GM23338 (cell line): ENCODE data around the gene RGS19. TPM values are rescaled to one million over a fixed set of nuclear protein-coding genes. Genes with fewer than 3 reads are reported as not detected.

Experiments used
- ATAC-seq: fragments of 200-7000 bp; cut with Tn5 transposase; 3 replicates; pipeline ENCODE4 v1.9.1; 2020
- DNase-seq: peaks from one replicate; pipeline ENCODE4 v3.0.0-alpha.2; 2015; ENCODE audit warnings: low spot score
- H2AFZ ChIP-seq: fragments of 200-600 bp; sonication (generic); 2 replicates; pipeline ENCODE4 v1.8.0; 2016; ENCODE audit warnings: antibody characterized with exemption, mild to moderate bottlenecking, moderate library complexity
- H3F3A ChIP-seq: fragments of 200-600 bp; sonication (generic); replicated peaks from 2 replicates; pipeline ENCODE4 v1.8.0; 2017; ENCODE audit warnings: antibody characterized with exemption, mixed run types, low read depth
- H3K27ac ChIP-seq: fragments of 200-600 bp; sonication (generic); 2 replicates; pipeline ENCODE4 v1.6.1; 2016; ENCODE audit warnings: low read depth
- H3K27me3 ChIP-seq: fragments of 200-600 bp; sonication (generic); 2 replicates; pipeline ENCODE4 v1.8.0; 2016; ENCODE audit warnings: mild to moderate bottlenecking, mixed run types, moderate library complexity; ENCODE audit not compliant: insufficient read depth
- H3K36me3 ChIP-seq: fragments of 200-600 bp; sonication (generic); 2 replicates; pipeline ENCODE4 v1.8.0; 2016; ENCODE audit warnings: mild to moderate bottlenecking; ENCODE audit not compliant: insufficient read depth
- H3K4me1 ChIP-seq: fragments of 200-600 bp; sonication (generic); 2 replicates; pipeline ENCODE4 v1.8.0; 2016; ENCODE audit warnings: mild to moderate bottlenecking, moderate library complexity; ENCODE audit not compliant: insufficient read depth
- H3K4me2 ChIP-seq: fragments of 200-600 bp; sonication (generic); 2 replicates; pipeline ENCODE4 v1.7.1; 2017; ENCODE audit warnings: mixed run types
- H3K4me3 ChIP-seq: fragments of 200-600 bp; sonication (generic); 2 replicates; pipeline ENCODE4 v1.6.1; 2016; ENCODE audit warnings: mixed run types
- H3K79me2 ChIP-seq: fragments of 200-600 bp; sonication (generic); replicated peaks from 2 replicates; pipeline ENCODE4 v1.8.0; 2017; ENCODE audit warnings: mild to moderate bottlenecking; ENCODE audit not compliant: insufficient read depth
- H3K9me2 ChIP-seq: fragments of 200-600 bp; sonication (generic); 2 replicates; pipeline ENCODE4 v1.8.0; 2017; ENCODE audit not compliant: insufficient read depth
- H4K20me1 ChIP-seq: fragments of 200-600 bp; sonication (generic); replicated peaks from 2 replicates; pipeline ENCODE4 v1.8.0; 2017; ENCODE audit warnings: mild to moderate bottlenecking; ENCODE audit not compliant: insufficient read depth
- H3K27ac Mint-ChIP-seq: 2 replicates; pipeline ENCODE4 v1.8.0; 2020; ENCODE audit warnings: inconsistent platforms, mild to moderate bottlenecking, moderate library complexity, mixed read lengths
- H3K27me3 Mint-ChIP-seq: 3 replicates; pipeline ENCODE4 v1.8.0; 2022; ENCODE audit warnings: low read depth, mild to moderate bottlenecking, moderate library complexity, mixed read lengths, inconsistent platforms; ENCODE audit not compliant: insufficient read depth, poor library complexity
- H3K36me3 Mint-ChIP-seq: 3 replicates; pipeline ENCODE4 v1.8.0; 2021; ENCODE audit warnings: low read depth, mild to moderate bottlenecking, inconsistent platforms, moderate library complexity, mixed read lengths
- H3K4me1 Mint-ChIP-seq: 3 replicates; pipeline ENCODE4 v1.8.0; 2020; ENCODE audit warnings: mild to moderate bottlenecking, inconsistent platforms, mixed read lengths
- H3K4me3 Mint-ChIP-seq: 3 replicates; pipeline ENCODE4 v1.8.0; 2021; ENCODE audit warnings: moderate library complexity, mild to moderate bottlenecking, inconsistent platforms, mixed read lengths
- H3K9me3 Mint-ChIP-seq: 3 replicates; pipeline ENCODE4 v1.8.0; 2020; ENCODE audit warnings: moderate library complexity, mild to moderate bottlenecking, inconsistent platforms, mixed read lengths
- CREB1 ChIP-seq: fragments of 250-450 bp; sonication (Bioruptor Pico); IDR thresholded peaks from 2 replicates; pipeline ENCODE4 v1.5.0; 2020; ENCODE audit warnings: low read depth, mild to moderate bottlenecking, moderate library complexity
- CTCF ChIP-seq, 2 experiments: fragments of 200-600 bp in 1 of 2; sonication (generic) in 1 of 2; conservative IDR thresholded peaks; 2 replicates each; pipeline versions ENCODE4 v1.5.1 to v1.6.1; 2016 to 2017; ENCODE audit warnings: antibody characterized with exemption in 2 of 2, low read depth in 2 of 2, mild to moderate bottlenecking in 2 of 2, moderate library complexity in 1 of 2
- EZH2 ChIP-seq: fragments of 200-600 bp; sonication (generic); IDR thresholded peaks from one replicate; pipeline ENCODE4 v1.8.0; 2017; ENCODE audit warnings: antibody characterized with exemption, mild to moderate bottlenecking, low read depth; ENCODE audit not compliant: unreplicated experiment
- EZH2phosphoT487 ChIP-seq: fragments of 200-600 bp; sonication (generic); IDR thresholded peaks from one replicate; pipeline ENCODE4 v1.8.1; 2018; ENCODE audit warnings: antibody characterized with exemption; ENCODE audit not compliant: unreplicated experiment
- JUNB ChIP-seq: IDR thresholded peaks from one replicate; pipeline ENCODE4 v1.6.1; 2016; ENCODE audit warnings: antibody characterized with exemption; ENCODE audit not compliant: unreplicated experiment
- NANOG ChIP-seq: IDR thresholded peaks from 2 replicates; pipeline ENCODE4 v1.6.1; 2016; ENCODE audit warnings: antibody characterized with exemption, borderline replicate concordance
- POLR2AphosphoS5 ChIP-seq: IDR thresholded peaks from 2 replicates; pipeline ENCODE4 v1.6.1; 2016; ENCODE audit warnings: antibody characterized with exemption, low read depth
- REST ChIP-seq: IDR thresholded peaks from one replicate; pipeline ENCODE4 v1.6.1; 2018; ENCODE audit warnings: antibody characterized with exemption; ENCODE audit not compliant: unreplicated experiment
- STAT1 ChIP-seq: IDR thresholded peaks from one replicate; pipeline ENCODE4 v1.6.1; 2016; ENCODE audit warnings: antibody characterized with exemption; ENCODE audit not compliant: unreplicated experiment
- ZNF114 ChIP-seq: fragments of 250-450 bp; sonication (Bioruptor Pico); IDR thresholded peaks from 2 replicates; pipeline ENCODE4 v1.5.0; 2020; ENCODE audit warnings: mild to moderate bottlenecking, moderate library complexity
- ZNF331 ChIP-seq: fragments of 250-450 bp; sonication (Bioruptor Pico); IDR thresholded peaks from 2 replicates; pipeline ENCODE4 v1.5.0; 2020; ENCODE audit warnings: low read depth, mild to moderate bottlenecking, moderate library complexity
- ZNF462 ChIP-seq: fragments of 250-450 bp; sonication (Bioruptor Pico); IDR thresholded peaks from 2 replicates; pipeline ENCODE4 v1.5.0; 2020; ENCODE audit warnings: mild to moderate bottlenecking, moderate library complexity
- polyA plus RNA-seq: library from polyadenylated mRNA; unstranded; fragments of >200 nt; fragmentation: Nextera tagmentation; extraction: Ambion mirVana; gene quantifications from 2 replicates; pipeline ENCODE4 v1.2.1, GENCODE V29; 2016
- total RNA-seq: library from RNA; depleted of rRNA; stranded (reverse); fragments of >200 nt; shearing (Covaris generic); gene quantifications from 2 replicates; pipeline ENCODE4 v1.2.3, GENCODE V29; 2014
- TF ChIP-seq, protein P1 (sequence below): IDR thresholded peaks from 2 replicates; pipeline ENCODE4 v1.6.1; 2016; ENCODE audit warnings: antibody characterized with exemption

RGS19 gene
- total and polyA plus RNA-seq, 2 experiments from 2014 or later = 13.1 to 19.7 TPM

- Mint-ChIP-seq H3K4me1 (peaks cover 11% of the 10 kb centered on the region), H3K27me3 (peaks cover 24% of the 10 kb centered on the region), H3K9me3 (peaks cover 5% of the 10 kb centered on the region; the same call in 2 of the 3 replicates), H3K4me3 (peak overlapping the region; percentile 3; the same call in 1 of the 3 replicates), H3K36me3 (no peaks in the 10 kb centered on the region; the same call in 2 of the 3 replicates), H3K27ac (no peak overlapping the region)
- Histone ChIP-seq H2AFZ (no peak overlapping the region), H3K4me1 (no peaks in the 10 kb centered on the region), H3K4me3 (no peak overlapping the region), H3K79me2 (no peaks in the 10 kb centered on the region), H3K27ac (no peak overlapping the region), H3K27me3 (peaks cover 17% of the 10 kb centered on the region), H3K36me3 (no peaks in the 10 kb centered on the region), H3K4me2 (no peak overlapping the region), H3F3A (peaks cover 7% of the 10 kb centered on the region), H3K9me2 (no peaks in the 10 kb centered on the region), H4K20me1 (no peaks in the 10 kb centered on the region)
- ATAC-seq = no peak
- no peak for TF ChIP-seq CREB1
- no peak for TF ChIP-seq STAT1
- TF ChIP-seq EZH2phosphoT487 = no peak
- TF ChIP-seq ZNF462 = no peak
- no peak for TF ChIP-seq JUNB
- TF ChIP-seq ZNF331 (CRISPR knock-in tag) = no peak
- TF ChIP-seq CTCF (conservative IDR thresholded peaks at IDR 0.05; ENCODE audit: low read depth in 2 of 2) = no peak
- no peak for TF ChIP-seq ZNF114 (CRISPR knock-in tag)
- no peak for TF ChIP-seq POLR2AphosphoS5
- TF ChIP-seq, protein P1, sequence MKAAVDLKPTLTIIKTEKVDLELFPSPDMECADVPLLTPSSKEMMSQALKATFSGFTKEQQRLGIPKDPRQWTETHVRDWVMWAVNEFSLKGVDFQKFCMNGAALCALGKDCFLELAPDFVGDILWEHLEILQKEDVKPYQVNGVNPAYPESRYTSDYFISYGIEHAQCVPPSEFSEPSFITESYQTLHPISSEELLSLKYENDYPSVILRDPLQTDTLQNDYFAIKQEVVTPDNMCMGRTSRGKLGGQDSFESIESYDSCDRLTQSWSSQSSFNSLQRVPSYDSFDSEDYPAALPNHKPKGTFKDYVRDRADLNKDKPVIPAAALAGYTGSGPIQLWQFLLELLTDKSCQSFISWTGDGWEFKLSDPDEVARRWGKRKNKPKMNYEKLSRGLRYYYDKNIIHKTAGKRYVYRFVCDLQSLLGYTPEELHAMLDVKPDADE = no peak
- TF ChIP-seq NANOG = no peak
- TF ChIP-seq REST = no peak
- no peak for TF ChIP-seq EZH2
- peak; percentile 19 for DNase-seq
These were observed 24.8 kb upstream of the RGS19 start for GRCh38 chr20:64103871-64104666.
